Activated T-cell treated with anti-CD3 and anti-CD28 coated beads, Interleukin-2, amount 50 U/mL, for 4 hours (primary cell): ENCODE results near the gene PHF8. TPM values are rescaled to one million over a fixed set of nuclear protein-coding genes. Genes with fewer than 3 reads are reported as not detected.

Experiments used
- ATAC-seq, 2 donors: fragments of 200-7000 bp; cut with Tn5 transposase; one replicate each; pipeline ENCODE4 v1.10.0; 2021
- DNase-seq: peaks from one replicate; pipeline ENCODE4 v3.0.0-alpha.2; 2020
- H3K27me3 Mint-ChIP-seq: one replicate; pipeline ENCODE4 v1.8.0; 2021; ENCODE audit warnings: low read depth, mixed read lengths
- H3K36me3 Mint-ChIP-seq: one replicate; pipeline ENCODE4 v1.8.0; 2022; ENCODE audit warnings: mixed read lengths; ENCODE audit not compliant: insufficient read depth
- H3K4me1 Mint-ChIP-seq: one replicate; pipeline ENCODE4 v1.8.0; 2021; ENCODE audit warnings: low read depth, mixed read lengths
- H3K4me3 Mint-ChIP-seq: one replicate; pipeline ENCODE4 v1.8.0; 2021; ENCODE audit warnings: mild to moderate bottlenecking, moderate library complexity, mixed read lengths
- H3K9me3 Mint-ChIP-seq: one replicate; pipeline ENCODE4 v1.8.0; 2021; ENCODE audit warnings: mixed read lengths
- total RNA-seq, 3 donors: library from RNA; stranded (reverse); gene quantifications; one replicate each; pipeline ENCODE4 v1.2.1, GENCODE V29; 2021

Gene PHF8
- total RNA-seq, 3 donors from 2014 or later: 46.8 to 54.2 (median 52.7) TPM

- Mint-ChIP-seq H3K36me3 (peaks cover 1% of the 10 kb centered on the region), H3K9me3 (no peaks in the 10 kb centered on the region), H3K4me1 (peaks cover 12% of the 10 kb centered on the region), H3K27me3 (no peaks in the 10 kb centered on the region), H3K4me3 (peak overlapping the region; percentile 26)
- no peak for ATAC-seq
- no peak for DNase-seq
Measured at GRCh38 chrX:54045563-54046228, 1.4 kb upstream of the PHF8 start.

DNA sequence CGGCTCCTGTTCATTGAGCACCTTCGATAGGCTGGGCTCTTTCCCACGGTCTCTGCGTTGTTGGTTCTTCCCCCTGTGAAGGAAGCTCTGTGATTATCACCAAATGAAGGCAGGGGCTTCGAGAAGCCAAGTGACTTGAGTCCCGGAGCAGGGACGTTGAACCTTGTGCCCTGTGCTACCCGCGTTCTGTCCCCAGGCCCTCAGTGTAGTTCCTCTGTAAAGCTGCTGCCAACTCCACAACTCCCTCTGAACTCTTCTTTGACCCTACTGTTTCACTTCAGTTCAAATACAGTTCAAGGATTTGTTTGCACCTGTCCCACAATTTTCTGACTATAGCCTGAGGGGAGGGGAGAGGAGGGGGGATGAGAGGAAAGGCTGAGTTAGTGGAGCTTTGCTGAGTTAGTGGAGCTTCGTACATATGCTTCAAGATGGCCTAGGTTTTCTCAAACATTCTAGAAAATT lies 635 bp upstream of the PHF8 start:
- DNase-seq (no peak), ATAC-seq (no peak)
- Mint-ChIP-seq H3K4me1 (peaks cover 15% of the 10 kb centered on the region), H3K4me3 (peak overlapping the region; percentile 92), H3K27me3 (no peaks in the 10 kb centered on the region), H3K36me3 (peaks cover 4% of the 10 kb centered on the region), H3K9me3 (no peaks in the 10 kb centered on the region)

GRCh38 chrX:54043541-54044125 lies 640 bp downstream of the PHF8 start:
- Mint-ChIP-seq H3K9me3 (no peaks in the 10 kb centered on the region), H3K4me1 (peaks cover 15% of the 10 kb centered on the region), H3K27me3 (no peaks in the 10 kb centered on the region), H3K4me3 (peak overlapping the region; percentile 92), H3K36me3 (peaks cover 4% of the 10 kb centered on the region)
- DNase-seq: no peak
- ATAC-seq: peak; percentile 20 to 31

DNA sequence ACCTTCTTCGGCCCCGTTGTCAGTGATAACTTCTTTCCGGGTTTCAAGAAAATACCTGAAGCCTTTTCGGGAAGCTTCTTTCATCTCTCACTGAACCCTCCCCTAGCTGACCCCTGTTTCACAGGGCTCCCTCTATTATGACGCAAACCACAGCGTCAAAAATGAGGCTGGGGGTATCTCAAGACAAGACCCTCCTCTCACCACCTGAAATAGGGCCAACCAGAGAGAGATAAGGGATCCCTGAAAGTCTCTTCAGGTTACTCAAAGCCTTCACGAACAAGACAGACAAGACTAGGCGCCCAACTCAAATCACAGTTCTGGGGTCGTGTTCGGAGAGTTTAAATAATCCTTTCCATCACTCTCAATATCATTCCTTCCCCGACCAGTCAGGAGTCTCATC lies 1.2 kb downstream of the PHF8 start:
- Mint-ChIP-seq H3K4me3 (peak overlapping the region; percentile 92), H3K27me3 (no peaks in the 10 kb centered on the region), H3K9me3 (no peaks in the 10 kb centered on the region), H3K36me3 (peaks cover 4% of the 10 kb centered on the region), H3K4me1 (peaks cover 15% of the 10 kb centered on the region)
- no peak for DNase-seq
- no peak for ATAC-seq

DNA sequence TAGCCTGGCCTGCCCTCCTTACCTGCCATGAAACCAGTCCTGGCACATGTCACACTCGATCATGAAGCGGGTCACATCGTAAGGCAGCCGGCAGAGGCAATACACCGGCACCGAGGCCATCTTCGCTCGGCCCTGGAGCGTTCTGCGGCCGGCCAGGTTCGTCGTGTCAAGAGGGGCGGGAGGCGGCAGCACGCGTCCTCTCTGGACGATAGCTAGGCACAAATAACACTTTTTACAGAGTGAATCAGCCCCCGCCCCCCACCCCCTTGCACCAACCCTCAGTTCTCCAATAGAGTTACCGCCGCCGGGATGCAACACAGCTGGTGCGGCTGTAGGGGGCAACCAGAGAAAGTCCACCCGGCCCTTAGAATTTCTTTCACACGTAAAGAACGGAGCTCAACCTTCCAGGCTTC lies 1.7 kb downstream of the PHF8 start:
- DNase-seq (peak; percentile 22), ATAC-seq (no peak)
- no peaks in the 10 kb centered on the region for H3K9me3 Mint-ChIP-seq
- no peaks in the 10 kb centered on the region for H3K27me3 Mint-ChIP-seq
- H3K4me3 Mint-ChIP-seq: peak overlapping the region; percentile 92
- peaks cover 4% of the 10 kb centered on the region for H3K36me3 Mint-ChIP-seq
- H3K4me1 Mint-ChIP-seq: peaks cover 16% of the 10 kb centered on the region

GRCh38 chrX:54030329-54030728 lies 13.9 kb downstream of the PHF8 start:
- H3K27me3 Mint-ChIP-seq: no peaks in the 10 kb centered on the region
- DNase-seq (no peak), ATAC-seq (no peak)
- no peak overlapping the region for H3K4me3 Mint-ChIP-seq
- peaks cover 44% of the 10 kb centered on the region for H3K36me3 Mint-ChIP-seq
- H3K4me1 Mint-ChIP-seq: peaks cover 6% of the 10 kb centered on the region
- no peaks in the 10 kb centered on the region for H3K9me3 Mint-ChIP-seq

DNA sequence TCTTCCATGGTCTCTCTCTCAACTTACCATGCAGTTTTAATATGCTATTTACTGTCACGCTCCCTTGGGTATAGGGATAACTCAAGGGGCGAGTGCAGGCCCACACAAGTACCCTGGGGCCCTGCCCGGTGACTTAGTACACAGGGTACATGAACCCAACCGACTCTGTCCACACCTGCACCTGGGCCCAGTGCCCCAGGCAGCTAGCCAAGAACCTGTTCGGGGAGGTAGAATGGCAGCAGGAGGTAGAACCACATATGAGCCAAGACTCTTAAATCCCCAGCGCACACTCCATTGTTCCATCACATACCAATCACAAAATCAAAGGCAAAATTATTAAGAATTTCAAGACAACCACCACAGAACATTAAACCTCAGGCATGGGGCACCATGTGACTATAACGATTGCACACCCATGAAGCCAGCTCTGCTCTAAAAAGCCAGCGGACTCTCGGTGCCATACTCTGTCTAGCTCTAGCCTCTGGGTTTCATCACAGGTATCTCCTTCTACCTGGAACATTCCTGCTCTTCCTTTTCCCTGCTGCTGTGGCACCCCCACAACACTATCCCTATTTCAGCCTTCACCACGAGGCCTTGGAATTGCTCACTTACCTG lies 14.6 kb downstream of the PHF8 start:
- Mint-ChIP-seq H3K36me3 (peaks cover 46% of the 10 kb centered on the region), H3K4me3 (no peak overlapping the region), H3K9me3 (no peaks in the 10 kb centered on the region), H3K27me3 (no peaks in the 10 kb centered on the region), H3K4me1 (peaks cover 7% of the 10 kb centered on the region)
- ATAC-seq (no peak), DNase-seq (no peak)

GRCh38 chrX:54024350-54024749 lies 19.9 kb downstream of the PHF8 start:
- Mint-ChIP-seq H3K9me3 (no peaks in the 10 kb centered on the region), H3K4me1 (peaks cover 5% of the 10 kb centered on the region), H3K27me3 (no peaks in the 10 kb centered on the region), H3K4me3 (no peak overlapping the region), H3K36me3 (peaks cover 39% of the 10 kb centered on the region)
- ATAC-seq (no peak), DNase-seq (no peak)

- Mint-ChIP-seq H3K4me1 (no peaks in the 10 kb centered on the region), H3K4me3 (no peak overlapping the region), H3K36me3 (peaks cover 26% of the 10 kb centered on the region), H3K27me3 (no peaks in the 10 kb centered on the region), H3K9me3 (no peaks in the 10 kb centered on the region)
- DNase-seq: no peak
- ATAC-seq: no peak
Measured at GRCh38 chrX:54012830-54013500, 31.3 kb downstream of the PHF8 start.

DNA sequence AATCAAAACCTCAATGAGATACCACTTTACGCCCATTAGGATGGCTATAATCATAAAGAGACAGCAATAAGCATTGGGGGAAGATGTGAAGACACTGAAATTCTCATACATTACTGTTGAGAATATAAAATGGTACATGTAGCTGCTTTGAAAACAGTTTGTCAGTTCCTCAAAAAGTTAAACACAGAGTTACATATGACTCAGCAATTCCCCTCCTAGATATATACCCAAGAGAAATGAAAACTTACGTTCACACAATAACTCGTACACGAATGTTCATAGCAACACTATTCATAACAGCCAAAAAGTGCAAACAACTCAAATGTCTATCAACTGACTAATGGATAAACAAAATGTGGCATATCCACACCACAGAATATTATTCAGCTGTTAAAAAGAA lies 36.6 kb downstream of the PHF8 start:
- ATAC-seq (no peak), DNase-seq (no peak)
- no peaks in the 10 kb centered on the region for H3K27me3 Mint-ChIP-seq
- no peaks in the 10 kb centered on the region for H3K9me3 Mint-ChIP-seq
- peaks cover 20% of the 10 kb centered on the region for H3K36me3 Mint-ChIP-seq
- H3K4me3 Mint-ChIP-seq: no peak overlapping the region
- peaks cover 2% of the 10 kb centered on the region for H3K4me1 Mint-ChIP-seq

GRCh38 chrX:53997724-53998123 lies 46.5 kb downstream of the PHF8 start:
- Mint-ChIP-seq H3K27me3 (no peaks in the 10 kb centered on the region), H3K36me3 (peaks cover 38% of the 10 kb centered on the region), H3K9me3 (no peaks in the 10 kb centered on the region), H3K4me3 (no peak overlapping the region), H3K4me1 (no peaks in the 10 kb centered on the region)
- DNase-seq (no peak), ATAC-seq (no peak)

- Mint-ChIP-seq H3K4me3 (no peak overlapping the region), H3K4me1 (no peaks in the 10 kb centered on the region), H3K36me3 (peaks cover 28% of the 10 kb centered on the region), H3K9me3 (no peaks in the 10 kb centered on the region), H3K27me3 (no peaks in the 10 kb centered on the region)
- no peak for ATAC-seq
- DNase-seq: no peak
Measured at GRCh38 chrX:53992589-53992988, 51.7 kb downstream of the PHF8 start.

DNA sequence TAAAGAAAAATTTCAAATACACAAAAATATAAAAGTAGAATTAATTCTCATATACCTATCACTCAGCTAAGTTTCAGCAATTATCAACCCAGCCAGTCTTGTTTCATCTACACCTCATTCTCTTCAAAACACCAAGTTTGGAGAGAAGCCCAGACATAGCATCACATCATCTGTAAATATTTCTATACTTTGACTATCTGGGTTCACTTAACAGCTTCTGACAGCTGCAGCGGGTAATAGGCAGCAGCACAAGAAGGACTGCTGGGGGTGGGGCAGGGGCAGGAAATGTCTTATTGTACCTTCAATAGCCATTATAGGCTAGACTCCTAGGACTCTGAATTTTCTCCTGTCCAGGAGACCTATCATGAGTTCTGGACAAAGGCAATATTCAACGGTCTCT lies 54.1 kb downstream of the PHF8 start:
- H3K36me3 Mint-ChIP-seq: peaks cover 27% of the 10 kb centered on the region

GRCh38 chrX:53984895-53985294 lies 59.4 kb downstream of the PHF8 start:
- Mint-ChIP-seq H3K36me3 (peaks cover 34% of the 10 kb centered on the region), H3K4me1 (no peaks in the 10 kb centered on the region), H3K4me3 (no peak overlapping the region), H3K27me3 (no peaks in the 10 kb centered on the region), H3K9me3 (no peaks in the 10 kb centered on the region)
- ATAC-seq (no peak), DNase-seq (no peak)

More for the DNA sequence above, 54.1 kb downstream of the PHF8 start:
- no peak for ATAC-seq
- no peaks in the 10 kb centered on the region for H3K4me1 Mint-ChIP-seq
- no peak for DNase-seq
- H3K27me3 Mint-ChIP-seq: no peaks in the 10 kb centered on the region
- H3K4me3 Mint-ChIP-seq: no peak overlapping the region
- H3K9me3 Mint-ChIP-seq: no peaks in the 10 kb centered on the region
